Esophagus (tissue), 2 donors: ENCODE measurements around the gene OBSCN. TPM values are rescaled to one million over a fixed set of nuclear protein-coding genes. Genes with fewer than 3 reads are reported as not detected.

ENCODE experiments used
- H3K27ac ChIP-seq, 2 donors: one replicate each; pipeline ENCODE4 v1.5.1; 2013; ENCODE audit warnings: low read depth in 2 of 2, mild to moderate bottlenecking in 2 of 2, inconsistent platforms in 1 of 2, low read length in 1 of 2, moderate library complexity in 1 of 2
- H3K27me3 ChIP-seq, 2 donors: one replicate each; pipeline ENCODE4 v1.6.1; 2013; ENCODE audit warnings: low read length in 2 of 2, control low read depth in 1 of 2, mild to moderate bottlenecking in 1 of 2; ENCODE audit not compliant: insufficient read depth in 2 of 2, control insufficient read depth in 1 of 2
- H3K36me3 ChIP-seq, 2 donors: one replicate each; pipeline ENCODE4 v1.6.1; 2013; ENCODE audit warnings: low read length in 1 of 2; ENCODE audit not compliant: control insufficient read depth in 2 of 2, insufficient read depth in 2 of 2
- H3K4me1 ChIP-seq, 2 donors: one replicate each; pipeline ENCODE4 v1.6.1; 2013; ENCODE audit warnings: low read length in 1 of 2; ENCODE audit not compliant: control insufficient read depth in 2 of 2, insufficient read depth in 2 of 2
- H3K4me3 ChIP-seq, 2 donors: one replicate each; pipeline ENCODE4 v1.5.1; 2013; ENCODE audit warnings: low read length in 2 of 2, mild to moderate bottlenecking in 2 of 2, low read depth in 1 of 2, moderate library complexity in 1 of 2
- H3K9me3 ChIP-seq, 2 donors: one replicate each; pipeline ENCODE4 v1.6.1; 2013; ENCODE audit warnings: mild to moderate bottlenecking in 2 of 2, low read depth in 1 of 2, low read length in 1 of 2, moderate library complexity in 1 of 2; ENCODE audit not compliant: control insufficient read depth in 2 of 2, insufficient read depth in 1 of 2
- WGBS, 2 donors: extraction: QIAGEN DNeasy Blood & Tissue Kit; methylation state at CpG; one replicate each; pipeline ENCODE4 v1.1.7; 2013; 5-methylcytosine and 5-hydroxymethylcytosine counted together
- polyA plus RNA-seq, 2 donors: library from polyadenylated mRNA; stranded (reverse); fragments of 200-250 nt; gene quantifications; one replicate each; pipeline ENCODE4 v1.2.3, GENCODE V29; 2013
- donor health status: healthy with polysubstance abuse.
- donor health status: Bipolar disorder and iron deficiency.

Gene OBSCN
- polyA plus RNA-seq, 2 donors, result 7.7 to 20.6 TPM

DNA sequence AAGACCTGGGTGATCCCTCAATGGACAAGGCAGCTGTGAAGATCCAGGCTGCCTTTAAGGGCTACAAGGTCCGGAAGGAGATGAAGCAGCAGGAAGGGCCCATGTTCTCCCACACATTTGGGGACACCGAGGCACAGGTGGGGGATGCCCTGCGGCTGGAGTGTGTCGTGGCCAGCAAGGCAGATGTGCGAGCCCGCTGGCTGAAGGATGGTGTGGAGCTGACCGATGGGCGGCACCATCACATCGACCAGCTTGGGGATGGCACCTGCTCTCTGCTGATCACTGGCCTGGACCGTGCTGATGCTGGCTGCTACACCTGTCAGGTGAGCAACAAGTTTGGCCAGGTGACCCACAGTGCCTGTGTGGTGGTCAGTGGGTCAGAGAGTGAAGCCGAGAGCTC, 113.6 kb downstream of the OBSCN start:
- H3K4me3 ChIP-seq, result no peak overlapping the region
- H3K4me1 ChIP-seq, result no peaks in the 10 kb centered on the region
- WGBS, 2 donors, result 95 to 97% methylated on average over 11 of the region's 11 CpGs
- no peaks in the 10 kb centered on the region for H3K27me3 ChIP-seq
- no peak overlapping the region for H3K27ac ChIP-seq
- H3K36me3 ChIP-seq, result peaks cover 0 to 24% of the 10 kb centered on the region in 2 donors
- peaks cover 0 to 2% of the 10 kb centered on the region in 2 donors for H3K9me3 ChIP-seq

DNA sequence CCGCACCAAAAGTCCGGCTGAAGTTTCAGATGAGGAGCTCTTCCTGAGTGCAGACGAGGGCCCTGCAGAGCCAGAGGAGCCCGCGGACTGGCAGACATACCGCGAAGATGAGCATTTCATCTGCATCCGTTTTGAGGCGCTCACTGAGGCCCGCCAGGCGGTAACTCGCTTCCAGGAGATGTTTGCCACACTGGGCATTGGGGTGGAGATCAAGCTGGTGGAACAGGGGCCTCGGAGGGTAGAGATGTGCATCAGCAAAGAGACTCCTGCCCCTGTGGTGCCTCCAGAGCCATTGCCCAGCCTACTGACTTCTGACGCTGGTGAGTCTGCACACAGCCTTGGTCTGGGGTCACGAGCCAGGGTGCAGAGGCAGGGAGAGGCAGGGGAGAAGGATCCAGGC, 114.1 kb downstream of the OBSCN start:
- Histone ChIP-seq H3K36me3 (peaks cover 0 to 24% of the 10 kb centered on the region in 2 donors), H3K27me3 (no peaks in the 10 kb centered on the region), H3K27ac (no peak overlapping the region), H3K9me3 (peaks cover 0 to 2% of the 10 kb centered on the region in 2 donors), H3K4me3 (no peak overlapping the region), H3K4me1 (no peaks in the 10 kb centered on the region)
- 94 to 97% methylated on average over 15 of the region's 15 CpGs for WGBS, 2 donors

DNA sequence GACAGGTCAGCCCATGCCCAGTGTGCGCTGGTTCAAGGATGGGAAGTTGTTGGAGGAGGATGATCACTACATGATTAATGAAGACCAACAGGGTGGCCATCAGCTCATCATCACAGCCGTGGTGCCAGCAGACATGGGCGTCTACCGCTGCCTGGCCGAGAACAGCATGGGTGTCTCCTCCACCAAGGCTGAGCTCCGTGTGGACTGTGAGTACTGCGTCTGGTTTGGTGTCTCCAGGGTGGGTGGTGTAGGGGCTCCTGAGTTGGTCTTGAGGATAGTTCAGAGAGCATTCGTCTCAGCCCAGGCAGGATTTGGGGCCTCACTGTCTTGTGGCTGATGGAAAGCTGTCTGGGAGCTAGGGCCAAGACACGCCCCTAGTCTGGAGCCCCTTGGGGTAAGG, 115.6 kb downstream of the OBSCN start:
- Histone ChIP-seq H3K9me3 (peaks cover 0 to 2% of the 10 kb centered on the region in 2 donors), H3K4me3 (no peak overlapping the region), H3K4me1 (no peaks in the 10 kb centered on the region), H3K27me3 (no peaks in the 10 kb centered on the region), H3K27ac (no peak overlapping the region), H3K36me3 (peaks cover 0 to 24% of the 10 kb centered on the region in 2 donors)
- 95 to 99% methylated on average over 9 of the region's 9 CpGs for WGBS, 2 donors

DNA sequence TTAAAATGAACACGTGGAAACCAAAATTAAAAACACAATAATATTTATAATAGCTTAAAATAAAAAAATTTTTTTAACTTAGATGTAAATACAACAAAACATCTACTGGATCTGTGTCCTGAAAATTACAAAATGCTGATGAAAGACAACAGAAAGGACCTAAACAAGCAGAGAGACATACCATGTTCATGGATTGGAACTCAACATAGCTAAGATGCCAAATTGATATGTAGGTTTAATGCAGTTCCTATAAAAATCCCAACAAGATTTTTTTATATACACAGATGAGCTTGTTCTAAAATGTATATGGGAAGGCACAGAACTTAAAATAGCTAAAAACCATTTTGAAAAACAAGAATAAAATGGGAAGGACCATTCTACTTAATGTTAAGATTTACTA, 117.4 kb downstream of the OBSCN start:
- H3K36me3 ChIP-seq, result peaks cover 0 to 18% of the 10 kb centered on the region in 2 donors
- H3K4me1 ChIP-seq, result no peaks in the 10 kb centered on the region
- H3K27me3 ChIP-seq, result no peaks in the 10 kb centered on the region
- WGBS, 2 donors, result 66 to 78% methylated on average over 1 of the region's 1 CpG
- H3K27ac ChIP-seq, result no peak overlapping the region
- no peak overlapping the region for H3K4me3 ChIP-seq
- H3K9me3 ChIP-seq, result peaks cover 0 to 2% of the 10 kb centered on the region in 2 donors

DNA sequence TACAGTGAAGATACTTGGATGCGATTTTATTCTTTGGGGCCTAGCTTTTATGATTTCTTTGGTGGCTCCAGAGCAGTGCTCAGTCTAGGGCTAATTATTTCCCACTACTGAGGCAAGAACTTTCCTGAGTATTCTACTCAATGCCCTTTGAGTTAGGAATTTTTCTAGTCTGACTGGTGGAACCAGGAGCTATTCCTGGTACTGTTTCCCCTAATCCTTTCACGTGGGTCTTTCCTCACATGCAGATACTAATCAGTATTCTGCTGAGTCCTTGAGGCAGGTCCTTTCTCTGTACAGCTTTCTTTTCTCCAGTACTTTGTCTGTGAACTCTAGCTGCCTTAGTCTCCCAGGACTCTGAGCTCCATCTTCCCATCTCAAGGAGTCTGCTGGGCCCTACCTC, 122.0 kb downstream of the OBSCN start:
- Histone ChIP-seq H3K27me3 (no peaks in the 10 kb centered on the region), H3K36me3 (peaks cover 0 to 4% of the 10 kb centered on the region in 2 donors), H3K4me1 (no peaks in the 10 kb centered on the region), H3K9me3 (peaks cover 0 to under 1% of the 10 kb centered on the region in 2 donors), H3K4me3 (no peak overlapping the region), H3K27ac (no peak overlapping the region)
- WGBS, 2 donors, result 71 to 76% methylated on average over 2 of the region's 2 CpGs

DNA sequence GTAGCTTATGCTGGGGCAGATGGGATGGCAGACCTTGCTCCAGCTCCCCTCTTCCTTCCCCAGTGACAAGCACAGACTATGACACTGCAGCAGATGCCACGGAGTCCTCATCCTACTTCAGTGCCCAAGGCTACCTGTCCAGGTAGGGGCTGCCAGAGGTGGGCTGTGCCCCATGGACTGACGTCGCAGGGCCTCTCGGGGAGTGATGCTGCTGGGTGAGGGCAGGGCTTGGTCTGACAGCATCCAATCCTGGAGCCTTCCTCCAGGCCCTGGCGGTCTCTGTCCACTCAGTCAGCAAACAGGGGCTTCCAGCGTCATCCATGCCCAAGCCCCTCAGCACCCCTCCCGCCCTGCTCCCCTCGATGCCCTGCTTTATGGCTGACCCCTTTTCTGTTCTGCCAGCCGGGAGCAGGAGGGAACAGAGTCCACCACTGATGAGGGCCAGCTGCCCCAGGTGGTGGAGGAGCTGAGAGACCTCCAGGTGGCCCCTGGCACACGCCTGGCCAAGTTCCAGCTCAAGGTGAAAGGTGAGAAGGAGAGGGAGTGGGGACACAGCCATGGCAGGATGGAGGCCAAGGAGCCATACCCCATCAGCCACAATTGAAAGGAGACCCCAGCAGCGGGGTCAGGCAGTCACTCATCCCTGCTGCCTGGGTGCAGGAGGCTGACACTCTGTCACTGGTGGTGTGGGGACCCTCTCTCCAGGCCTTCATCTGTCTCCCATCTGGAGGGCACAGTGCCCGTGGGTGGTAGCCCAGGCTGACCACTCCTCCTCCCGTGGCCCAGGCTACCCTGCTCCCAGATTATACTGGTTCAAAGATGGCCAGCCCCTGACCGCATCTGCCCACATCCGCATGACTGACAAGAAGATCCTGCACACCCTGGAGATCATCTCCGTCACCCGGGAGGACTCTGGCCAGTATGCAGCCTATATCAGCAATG, 125.2 kb downstream of the OBSCN start:
- WGBS, 2 donors, result 89 to 93% methylated on average over 17 of the region's 17 CpGs

DNA sequence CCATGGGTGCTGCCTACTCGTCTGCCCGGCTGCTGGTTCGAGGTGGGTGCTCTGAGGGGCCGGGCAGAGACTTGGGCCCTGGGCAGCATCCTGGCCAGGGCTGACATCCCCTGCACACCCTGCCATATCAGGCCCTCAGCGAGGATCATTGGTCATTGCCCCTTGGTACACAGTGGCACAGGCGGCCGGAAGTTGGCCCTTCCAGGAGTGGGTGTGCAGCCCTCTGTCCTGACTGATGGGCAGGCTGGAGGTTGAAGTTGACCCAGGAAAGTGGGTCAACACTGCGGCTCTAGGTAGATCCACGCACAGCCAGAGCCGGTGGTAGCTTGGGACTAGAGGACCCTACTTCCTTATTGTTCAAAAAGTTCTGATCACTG, 125.9 kb downstream of the OBSCN start:
- H3K36me3 ChIP-seq, result peaks cover 0 to 5% of the 10 kb centered on the region in 2 donors

More for the DNA sequence above, 125.2 kb downstream of the OBSCN start:
- Histone ChIP-seq H3K9me3 (no peaks in the 10 kb centered on the region), H3K27ac (no peak overlapping the region), H3K4me1 (no peaks in the 10 kb centered on the region), H3K4me3 (no peak overlapping the region), H3K36me3 (peaks cover 0 to 4% of the 10 kb centered on the region in 2 donors), H3K27me3 (no peaks in the 10 kb centered on the region)

DNA sequence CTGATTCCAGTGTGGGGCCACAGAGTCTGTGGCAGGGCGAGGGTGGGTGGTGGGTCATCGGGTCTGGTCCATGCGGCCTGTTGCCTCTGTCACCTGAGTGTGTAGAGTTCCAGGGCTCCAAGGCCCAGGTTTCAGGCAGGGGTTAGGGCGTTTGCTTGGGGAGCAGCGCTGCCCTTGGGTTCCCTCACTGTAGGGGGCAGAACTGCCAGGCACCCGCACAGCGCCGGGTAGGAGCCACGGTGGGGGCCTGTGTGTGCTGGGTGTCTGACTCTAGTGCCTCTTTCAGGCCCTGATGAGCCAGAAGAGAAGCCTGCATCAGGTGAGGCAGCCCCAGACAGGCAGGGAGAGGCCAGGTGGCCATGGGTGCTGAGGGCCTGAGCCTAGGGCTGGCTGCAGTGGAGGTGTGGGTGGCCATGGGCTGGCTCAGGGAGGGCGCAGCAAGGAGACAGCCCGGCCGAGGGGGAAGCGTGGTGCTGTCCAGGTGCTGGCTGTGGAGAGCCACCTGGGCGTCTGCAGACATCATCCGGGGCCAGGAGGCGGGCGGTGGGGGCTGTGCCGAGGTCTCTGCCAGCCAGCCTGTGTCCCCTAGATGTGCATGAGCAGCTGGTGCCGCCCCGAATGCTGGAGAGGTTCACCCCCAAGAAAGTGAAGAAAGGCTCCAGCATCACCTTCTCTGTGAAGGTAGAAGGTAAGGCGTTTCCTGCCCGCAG, 126.5 kb downstream of the OBSCN start:
- WGBS, 2 donors, result 92 to 93% methylated on average over 21 to 22 of the region's 22 CpGs
- peaks cover 0 to 9% of the 10 kb centered on the region in 2 donors for H3K36me3 ChIP-seq
- H3K4me3 ChIP-seq, result no peak overlapping the region
- no peaks in the 10 kb centered on the region for H3K9me3 ChIP-seq
- no peaks in the 10 kb centered on the region for H3K4me1 ChIP-seq
- H3K27me3 ChIP-seq, result no peaks in the 10 kb centered on the region
- H3K27ac ChIP-seq, result no peak overlapping the region

More for the DNA sequence above, 125.9 kb downstream of the OBSCN start:
- Histone ChIP-seq H3K4me1 (no peaks in the 10 kb centered on the region), H3K4me3 (no peak overlapping the region), H3K27ac (no peak overlapping the region), H3K27me3 (no peaks in the 10 kb centered on the region), H3K9me3 (no peaks in the 10 kb centered on the region)
- WGBS, 2 donors, result 93 to 98% methylated on average over 10 of the region's 10 CpGs

DNA sequence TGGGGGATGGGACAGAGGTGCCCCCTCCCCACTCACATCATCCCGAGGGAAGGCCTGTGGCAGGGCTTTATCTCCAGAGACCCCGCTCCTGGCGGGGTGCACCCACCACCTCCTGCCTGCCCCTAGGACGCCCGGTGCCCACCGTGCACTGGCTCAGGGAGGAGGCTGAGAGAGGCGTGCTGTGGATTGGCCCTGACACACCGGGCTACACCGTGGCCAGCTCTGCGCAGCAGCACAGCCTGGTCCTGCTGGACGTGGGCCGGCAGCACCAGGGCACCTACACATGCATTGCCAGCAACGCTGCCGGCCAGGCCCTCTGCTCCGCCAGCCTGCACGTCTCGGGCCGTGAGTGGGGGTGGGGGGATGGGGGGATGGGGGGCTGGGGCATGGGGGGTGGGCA, 127.1 kb downstream of the OBSCN start:
- Histone ChIP-seq H3K9me3 (no peaks in the 10 kb centered on the region), H3K4me1 (no peaks in the 10 kb centered on the region), H3K27me3 (no peaks in the 10 kb centered on the region), H3K36me3 (peaks cover 0 to 11% of the 10 kb centered on the region in 2 donors), H3K27ac (no peak overlapping the region), H3K4me3 (no peak overlapping the region)
- WGBS, 2 donors, result 93 to 96% methylated on average over 18 of the region's 18 CpGs
